H1 (cell line): ENCODE measurements around the gene PURA. TPM values are rescaled to one million over a fixed set of nuclear protein-coding genes. Genes with fewer than 3 reads are reported as not detected.

Source experiments
- CTCF ChIA-PET: fragments of 300-600 bp; sonication (Branson Sonifier 250); formaldehyde crosslinking; loops from one replicate; lab custom pipeline; 2021; ENCODE audit not compliant: partially characterized antibody; lab: Charles Lee
- POLR2A ChIA-PET: fragments of 300-600 bp; sonication (Branson Sonifier 250); formaldehyde crosslinking; loops from one replicate; lab custom pipeline; 2021; ENCODE audit warnings: inconsistent platforms; ENCODE audit not compliant: partially characterized antibody; lab: Charles Lee
- DNase-seq, 2 experiments: peaks; one replicate each; pipeline versions ENCODE4 v3.0.0 to v3.0.0-alpha.2; 2010 to 2022; ENCODE audit warnings: low spot score in 2 of 2, low read depth in 1 of 2, mixed read lengths in 1 of 2
- FAIRE-seq: peaks from 2 replicates; lab custom pipeline; 2011; peaks lifted over from hg19 to GRCh38; lab: Jason Lieb, UNC
- H2AFZ ChIP-seq: 2 replicates; pipeline ENCODE4 v1.8.1; 2012; ENCODE audit warnings: low read length, inconsistent platforms
- H2AK5ac ChIP-seq: 2 replicates; pipeline ENCODE4 v1.6.1; 2013; ENCODE audit warnings: low read depth, low read length
- H2BK120ac ChIP-seq: replicated peaks from 2 replicates; pipeline ENCODE3; 2013; ENCODE audit warnings: low read depth, low read length, inconsistent platforms
- H2BK12ac ChIP-seq: 2 replicates; pipeline ENCODE4 v1.6.1; 2013; ENCODE audit warnings: low read depth, low read length
- H2BK15ac ChIP-seq: 2 replicates; pipeline ENCODE4 v1.6.1; 2013; ENCODE audit warnings: low read length
- H2BK20ac ChIP-seq: 2 replicates; pipeline ENCODE4 v1.6.1; 2013; ENCODE audit warnings: low read length
- H2BK5ac ChIP-seq: 2 replicates; pipeline ENCODE4 v1.6.1; 2013; ENCODE audit warnings: low read depth, low read length
- H3K14ac ChIP-seq: 2 replicates; pipeline ENCODE4 v1.6.1; 2013; ENCODE audit warnings: inconsistent platforms; ENCODE audit not compliant: insufficient read length
- H3K18ac ChIP-seq: 2 replicates; pipeline ENCODE4 v1.6.1; 2013; ENCODE audit warnings: low read length; ENCODE audit errors: extremely low read depth
- H3K23ac ChIP-seq: 2 replicates; pipeline ENCODE4 v1.6.1; 2013; ENCODE audit warnings: inconsistent platforms; ENCODE audit not compliant: insufficient read length
- H3K23me2 ChIP-seq: 2 replicates; pipeline ENCODE4 v1.6.1; 2013; ENCODE audit warnings: low read depth, low read length
- H3K27ac ChIP-seq: 2 replicates; pipeline ENCODE4 v1.6.1; 2011; ENCODE audit warnings: low read depth, low read length, inconsistent platforms
- H3K27me3 ChIP-seq, 4 experiments: replicated peaks in 1 of 4; 1 replicate in 1 of 4; 2 replicates in 3 of 4; pipeline versions ENCODE4 v1.6.1 to v1.8.1; 2011 to 2013; ENCODE audit warnings: low read length in 3 of 4, mild to moderate bottlenecking in 3 of 4, inconsistent platforms in 2 of 4, mixed read lengths in 2 of 4, moderate library complexity in 1 of 4; ENCODE audit not compliant: control insufficient read depth in 3 of 4, insufficient read depth in 3 of 4; ENCODE audit errors: extremely low read depth in 1 of 4
- H3K36me3 ChIP-seq, 4 experiments: 2 replicates each; pipeline versions ENCODE4 v1.6.1 to v1.8.1; 2011 to 2013; ENCODE audit warnings: mild to moderate bottlenecking in 4 of 4, low read length in 3 of 4, moderate library complexity in 2 of 4, control low read depth in 1 of 4, inconsistent platforms in 1 of 4; ENCODE audit not compliant: insufficient read depth in 4 of 4, control insufficient read depth in 2 of 4
- H3K4ac ChIP-seq: replicated peaks from 2 replicates; pipeline ENCODE3; 2013; ENCODE audit warnings: low read length, low read depth, mixed read lengths, inconsistent platforms; ENCODE audit not compliant: insufficient read length
- H3K4me1 ChIP-seq, 4 experiments: replicated peaks in 1 of 4; 1 replicate in 1 of 4; 2 replicates in 3 of 4; pipeline versions ENCODE4 v1.6.1 to v1.8.1; 2011 to 2013; ENCODE audit warnings: low read length in 3 of 4, inconsistent platforms in 2 of 4, mixed read lengths in 1 of 4; ENCODE audit not compliant: insufficient read depth in 4 of 4, control insufficient read depth in 3 of 4
- H3K4me2 ChIP-seq, 2 experiments: 2 replicates each; pipeline versions ENCODE4 v1.6.1 to v1.8.1; 2011 to 2013; ENCODE audit warnings: low read depth in 2 of 2, low read length in 2 of 2, control low read depth in 1 of 2, inconsistent platforms in 1 of 2, mild to moderate bottlenecking in 1 of 2; ENCODE audit not compliant: insufficient read depth in 1 of 2
- H3K4me3 ChIP-seq, 4 experiments: fragments of 200-600, 300-600 bp in 1 of 4; sonication (generic), shearing (Covaris generic), sonication (Bioruptor Twin) in 1 of 4; 2 replicates each; pipeline versions ENCODE4 v1.5.1 to v1.8.1; 2011 to 2016; ENCODE audit warnings: low read length in 4 of 4, low read depth in 3 of 4, control low read depth in 2 of 4, inconsistent platforms in 2 of 4, mild to moderate bottlenecking in 2 of 4, mixed read lengths in 1 of 4, moderate library complexity in 1 of 4; ENCODE audit not compliant: insufficient read depth in 2 of 4; ENCODE audit errors: extremely low read depth in 1 of 4
- H3K56ac ChIP-seq: replicated peaks from 2 replicates; pipeline ENCODE3; 2013; ENCODE audit warnings: low read depth, mild to moderate bottlenecking, mixed read lengths, low read length, inconsistent platforms; ENCODE audit not compliant: insufficient read length
- H3K79me1 ChIP-seq: 2 replicates; pipeline ENCODE4 v1.6.1; 2013; ENCODE audit warnings: low read depth, low read length, control low read depth
- H3K79me2 ChIP-seq, 2 experiments: 2 replicates each; pipeline versions ENCODE4 v1.6.1 to v1.8.1; 2012 to 2013; ENCODE audit warnings: low read length in 2 of 2, mild to moderate bottlenecking in 2 of 2, inconsistent platforms in 1 of 2; ENCODE audit not compliant: insufficient read depth in 2 of 2, control insufficient read depth in 1 of 2
- H3K9ac ChIP-seq, 4 experiments: replicated peaks in 1 of 4; 1 replicate in 1 of 4; 2 replicates in 3 of 4; pipeline versions ENCODE4 v1.6.1 to v1.8.1; 2011 to 2013; ENCODE audit warnings: low read depth in 3 of 4, low read length in 3 of 4, control low read depth in 2 of 4, mild to moderate bottlenecking in 2 of 4, moderate library complexity in 2 of 4, inconsistent platforms in 1 of 4; ENCODE audit errors: extremely low read depth in 1 of 4
- H3K9me3 ChIP-seq, 2 experiments: 2 replicates each; pipeline versions ENCODE4 v1.6.1 to v1.8.1; 2012 to 2013; ENCODE audit warnings: mild to moderate bottlenecking in 2 of 2, moderate library complexity in 2 of 2, control low read depth in 1 of 2, inconsistent platforms in 1 of 2, low read depth in 1 of 2, low read length in 1 of 2, mixed read lengths in 1 of 2; ENCODE audit not compliant: insufficient read depth in 2 of 2
- H4K20me1 ChIP-seq, 2 experiments: replicated peaks in 1 of 2; 2 replicates each; pipeline versions ENCODE3 to v1.8.1; 2011 to 2013; ENCODE audit warnings: inconsistent platforms in 2 of 2, low read length in 2 of 2, mild to moderate bottlenecking in 1 of 2; ENCODE audit not compliant: insufficient read depth in 2 of 2, control insufficient read depth in 1 of 2
- H4K5ac ChIP-seq: 2 replicates; pipeline ENCODE4 v1.6.1; 2013; ENCODE audit warnings: low read length, low read depth, mixed read lengths, inconsistent platforms; ENCODE audit not compliant: insufficient read length
- H4K8ac ChIP-seq: 2 replicates; pipeline ENCODE4 v1.8.0; 2013; ENCODE audit warnings: mild to moderate bottlenecking, moderate library complexity, low read length, inconsistent platforms; ENCODE audit not compliant: insufficient read depth; ENCODE audit errors: extremely low read depth
- H4K91ac ChIP-seq: replicated peaks from 2 replicates; pipeline ENCODE3; 2013; ENCODE audit warnings: low read length, mixed read lengths, inconsistent platforms; ENCODE audit not compliant: insufficient read length
- CBX5 ChIP-seq: fragments of 300-800, 300-1000 bp; sonication (generic); IDR thresholded peaks from 2 replicates; pipeline ENCODE4 v1.7.1; 2016; ENCODE audit warnings: antibody characterized with exemption, low read length, low read depth
- CHD2 ChIP-seq: IDR thresholded peaks from 2 replicates; pipeline ENCODE4 v1.6.1; 2012; ENCODE audit warnings: low read length, improper control_type of control experiment
- CTBP2 ChIP-seq: IDR thresholded peaks from 2 replicates; pipeline ENCODE4 v1.7.0; 2011; ENCODE audit warnings: borderline replicate concordance, mild to moderate bottlenecking, moderate library complexity, mixed read lengths, low read length; ENCODE audit not compliant: insufficient read depth, insufficient read length
- GTF2F1 ChIP-seq: IDR thresholded peaks from 2 replicates; pipeline ENCODE4 v1.6.1; 2012; ENCODE audit warnings: low read depth, low read length, improper control_type of control experiment, borderline replicate concordance
- HDAC6 ChIP-seq: IDR thresholded peaks from one replicate; pipeline ENCODE4 v1.7.1; 2012; ENCODE audit warnings: low read depth, mild to moderate bottlenecking, inconsistent platforms, low read length, moderate library complexity
- NRF1 ChIP-seq: IDR thresholded peaks from 2 replicates; pipeline ENCODE4 v1.6.1; 2011; ENCODE audit warnings: mild to moderate bottlenecking, low read depth, low read length, improper control_type of control experiment
- POLR2A ChIP-seq, 2 experiments: IDR thresholded peaks; 1 replicate in 1 of 2; 2 replicates in 1 of 2; pipeline ENCODE4 v1.6.1; 2011; ENCODE audit warnings: low read depth in 2 of 2, low read length in 2 of 2, mild to moderate bottlenecking in 2 of 2; ENCODE audit errors: control extremely low read depth in 1 of 2
- SAP30 ChIP-seq: fragments of 300-600 bp; sonication (generic); IDR thresholded peaks from 2 replicates; pipeline ENCODE4 v1.7.1; 2012; ENCODE audit warnings: low read length, moderate library complexity, mild to moderate bottlenecking, inconsistent platforms; ENCODE audit not compliant: insufficient read depth, insufficient replicate concordance
- SIN3A ChIP-seq, 2 experiments: IDR thresholded peaks in 1 of 2; conservative IDR thresholded peaks in 1 of 2; 2 replicates each; pipeline ENCODE4 v1.6.1; 2011 to 2012; ENCODE audit warnings: low read length in 2 of 2, improper control_type of control experiment in 1 of 2, low read depth in 1 of 2, mild to moderate bottlenecking in 1 of 2
- SUZ12 ChIP-seq: fragments of 200-600 bp; sonication (generic); IDR thresholded peaks from 2 replicates; pipeline ENCODE4 v1.6.1; 2012; ENCODE audit warnings: mild to moderate bottlenecking, inconsistent platforms, low read length, moderate library complexity, mixed read lengths
- TBP ChIP-seq: IDR thresholded peaks from 2 replicates; pipeline ENCODE4 v1.6.1; 2011; ENCODE audit warnings: low read depth, low read length, improper control_type of control experiment
- TCF12 ChIP-seq: IDR thresholded peaks from 2 replicates; pipeline ENCODE4 v1.6.1; 2011; ENCODE audit warnings: low read depth, mild to moderate bottlenecking, low read length
- YY1 ChIP-seq: IDR thresholded peaks from 2 replicates; pipeline ENCODE4 v1.6.1; 2011; ENCODE audit warnings: low read depth, mild to moderate bottlenecking, low read length
- WGBS, 2 experiments: shearing (Covaris generic) in 1 of 2; methylation state at CpG; one replicate each; pipeline versions ENCODE4 v1.1.6 to v1.1.7; 2013 to 2015; ENCODE audit warnings: low lambda C conversion rate in 2 of 2, mixed read lengths in 2 of 2, inconsistent platforms in 1 of 2, low coverage in 1 of 2, missing lambda C conversion rate in 1 of 2; ENCODE audit not compliant: insufficient replicate concordance in 2 of 2, insufficient coverage in 1 of 2, insufficient read length in 1 of 2; ENCODE audit errors: extremely low coverage in 1 of 2, missing lambda C conversion rate in 1 of 2; 5-methylcytosine and 5-hydroxymethylcytosine counted together
- polyA plus RNA-seq, 7 experiments: library from polyadenylated mRNA; depleted of rRNA in 3 of 7; stranded (reverse) in 5 of 7; unstranded in 2 of 7; fragments of >200 nt in 5 of 7; fragments of 200-250 nt in 2 of 7; gene quantifications; 1 replicate in 5 of 7; 2 replicates in 1 of 7; 4 replicates in 1 of 7; pipeline versions ENCODE4 v1.2.1 to v1.2.3, GENCODE V29; 2011 to 2013; ENCODE audit warnings: missing spikeins in 2 of 7, mixed read lengths in 2 of 7
- total RNA-seq: library from RNA; stranded (reverse); fragmentation: NEBNext Ultra II Directional; extraction: Animal tissue kit (Norgen Biotek cat#: 25700); gene quantifications from 2 replicates; pipeline ENCODE4 v1.2.1, GENCODE V29; 2021

The PURA gene
- total and polyA plus RNA-seq, 2 of the 8 experiments (the other 6 are each of a cell fraction or from before 2014, with no cell fraction given): 0.98 to 2.1 TPM

GRCh38 chr5:140106805-140107311 is 7.1 kb upstream of the PURA start:
- peaks cover 25 to 70% (median 46%) of the 10 kb centered on the region in 4 experiments for H3K27me3 ChIP-seq
- H3K4me3 ChIP-seq: peak overlapping the region; percentile 39 to 75 (median 64)
- peaks cover 7 to 9% of the 10 kb centered on the region in 2 experiments for H4K20me1 ChIP-seq
- H4K5ac ChIP-seq: peak overlapping the region; percentile 7
- peak overlapping the region; percentile 82 for H2AFZ ChIP-seq
- 15% methylated on average over 16 of the region's 16 CpGs; no CpG with 5 or more reads in 1 of the 2 experiments for WGBS, 2 experiments
- no peak overlapping the region for H2BK5ac ChIP-seq
- no peak overlapping the region for H4K91ac ChIP-seq
- peaks cover 0 to 17% (median 6%) of the 10 kb centered on the region in 4 experiments; a peak in 4 of 7 replicates for H3K4me1 ChIP-seq
- peaks cover 11% of the 10 kb centered on the region; the same call in 1 of the 2 replicates for H3K23me2 ChIP-seq
- no peak overlapping the region for H2BK20ac ChIP-seq
- H2BK12ac ChIP-seq: no peak overlapping the region
- H3K79me1 ChIP-seq: no peaks in the 10 kb centered on the region
- H2AK5ac ChIP-seq: no peak overlapping the region
- DNase-seq (no peak), FAIRE-seq (no peak)
- no peak overlapping the region for H2BK120ac ChIP-seq
- H4K8ac ChIP-seq: no peak overlapping the region; the same call in 1 of the 2 replicates
- H3K36me3 ChIP-seq: no peaks in the 10 kb centered on the region
- no peak overlapping the region for H3K56ac ChIP-seq
- CTCF ChIA-PET: interaction anchor here (1.6 to 1.8 kb wide), 3 partner anchors 10 to 20 kb away, joined by 3 to 5 read pairs (median 4); no protein-coding TSS in a partner anchor
- peak overlapping the region in 2 of 4 experiments; percentile 43 to 53; a peak in 2 of 7 replicates for H3K9ac ChIP-seq
- H3K4ac ChIP-seq: no peak overlapping the region
- H3K23ac ChIP-seq: no peak overlapping the region
- no peak overlapping the region for H3K14ac ChIP-seq
- H2BK15ac ChIP-seq: no peak overlapping the region
- H3K9me3 ChIP-seq: no peaks in the 10 kb centered on the region
- H3K79me2 ChIP-seq: no peaks in the 10 kb centered on the region
- peak overlapping the region; percentile 82 to 90 for H3K4me2 ChIP-seq
- H3K18ac ChIP-seq: no peak overlapping the region
- POLR2A ChIA-PET: interaction anchor here (1.1 kb wide), 1 partner anchor 66 kb away, joined by 3 read pairs; no protein-coding TSS in a partner anchor
- H3K27ac ChIP-seq: no peak overlapping the region
- TF ChIP-seq POLR2A (IDR thresholded peaks at IDR 0.05; ENCODE audit: control extremely low read depth in 1 of 2, low read depth in 2 of 2, low read length in 2 of 2) (no peak), CHD2 (no peak), HDAC6 (no peak), NRF1 (no peak), TBP (no peak), SUZ12 (peak; percentile 10; the same call in 1 of the 2 replicates), GTF2F1 (no peak), SIN3A (conservative IDR thresholded peaks at IDR 0.05 in 1 of 2, IDR thresholded peaks at IDR 0.05 in 1 of 2; ENCODE audit: low read depth in 1 of 2, low read length in 2 of 2) (0 out of 4 replicates have a peak, but pooled peaks of 1 of the 2 experiments have one; percentile 10), CBX5 (no peak), TCF12 (no peak), SAP30 (no peak), YY1 (no peak), CTBP2 (no peak)
